ENCODE measurements around the gene DDIT4. TPM values are rescaled to one million over a fixed set of nuclear protein-coding genes. Genes with fewer than 3 reads are reported as not detected.

DDIT4 gene
- total and polyA plus RNA-seq, 9 of the 15 experiments (the other 6 are each of a cell fraction or from before 2014, with no cell fraction given), result 8.2 to 675 (median 159) TPM

GRCh38 chr10:72316386-72316700 is 42.6 kb downstream of the DDIT4 start (continued):
- TF ChIP-seq TOE1 (IDR thresholded peaks at IDR 0.05; ENCODE audit: borderline replicate concordance) (no peak), TOE1 (CRISPR knock-in tag; IDR thresholded peaks at IDR 0.05; ENCODE audit: borderline replicate concordance, low read depth) (no peak), SMARCA4 (IDR thresholded peaks at IDR 0.05) (no peak), PTRF (tag; IDR thresholded peaks at IDR 0.05) (no peak), RREB1 (CRISPR knock-in tag; IDR thresholded peaks at IDR 0.05) (peak; percentile 50; the same call in 1 of the 2 replicates)
- TF ChIP-seq, protein P1, sequence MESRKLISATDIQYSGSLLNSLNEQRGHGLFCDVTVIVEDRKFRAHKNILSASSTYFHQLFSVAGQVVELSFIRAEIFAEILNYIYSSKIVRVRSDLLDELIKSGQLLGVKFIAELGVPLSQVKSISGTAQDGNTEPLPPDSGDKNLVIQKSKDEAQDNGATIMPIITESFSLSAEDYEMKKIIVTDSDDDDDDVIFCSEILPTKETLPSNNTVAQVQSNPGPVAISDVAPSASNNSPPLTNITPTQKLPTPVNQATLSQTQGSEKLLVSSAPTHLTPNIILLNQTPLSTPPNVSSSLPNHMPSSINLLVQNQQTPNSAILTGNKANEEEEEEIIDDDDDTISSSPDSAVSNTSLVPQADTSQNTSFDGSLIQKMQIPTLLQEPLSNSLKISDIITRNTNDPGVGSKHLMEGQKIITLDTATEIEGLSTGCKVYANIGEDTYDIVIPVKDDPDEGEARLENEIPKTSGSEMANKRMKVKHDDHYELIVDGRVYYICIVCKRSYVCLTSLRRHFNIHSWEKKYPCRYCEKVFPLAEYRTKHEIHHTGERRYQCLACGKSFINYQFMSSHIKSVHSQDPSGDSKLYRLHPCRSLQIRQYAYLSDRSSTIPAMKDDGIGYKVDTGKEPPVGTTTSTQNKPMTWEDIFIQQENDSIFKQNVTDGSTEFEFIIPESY (CRISPR knock-in tag; IDR thresholded peaks at IDR 0.05), result no peak
